H1 (cell line): ENCODE results near the gene RMDN2. TPM values are rescaled to one million over a fixed set of nuclear protein-coding genes. Genes with fewer than 3 reads are reported as not detected.

Experiments used
- CTCF ChIA-PET: fragments of 300-600 bp; sonication (Branson Sonifier 250); formaldehyde crosslinking; loops from one replicate; lab custom pipeline; 2021; ENCODE audit not compliant: partially characterized antibody; lab: Charles Lee
- POLR2A ChIA-PET: fragments of 300-600 bp; sonication (Branson Sonifier 250); formaldehyde crosslinking; loops from one replicate; lab custom pipeline; 2021; ENCODE audit warnings: inconsistent platforms; ENCODE audit not compliant: partially characterized antibody; lab: Charles Lee
- DNase-seq, 2 experiments: peaks; one replicate each; pipeline versions ENCODE4 v3.0.0 to v3.0.0-alpha.2; 2010 to 2022; ENCODE audit warnings: low spot score in 2 of 2, low read depth in 1 of 2, mixed read lengths in 1 of 2
- FAIRE-seq: peaks from 2 replicates; lab custom pipeline; 2011; peaks lifted over from hg19 to GRCh38; lab: Jason Lieb, UNC
- H2AFZ ChIP-seq: 2 replicates; pipeline ENCODE4 v1.8.1; 2012; ENCODE audit warnings: low read length, inconsistent platforms
- H2AK5ac ChIP-seq: 2 replicates; pipeline ENCODE4 v1.6.1; 2013; ENCODE audit warnings: low read depth, low read length
- H2BK120ac ChIP-seq: replicated peaks from 2 replicates; pipeline ENCODE3; 2013; ENCODE audit warnings: low read depth, low read length, inconsistent platforms
- H2BK12ac ChIP-seq: 2 replicates; pipeline ENCODE4 v1.6.1; 2013; ENCODE audit warnings: low read depth, low read length
- H2BK15ac ChIP-seq: 2 replicates; pipeline ENCODE4 v1.6.1; 2013; ENCODE audit warnings: low read length
- H2BK20ac ChIP-seq: 2 replicates; pipeline ENCODE4 v1.6.1; 2013; ENCODE audit warnings: low read length
- H2BK5ac ChIP-seq: 2 replicates; pipeline ENCODE4 v1.6.1; 2013; ENCODE audit warnings: low read depth, low read length
- H3K14ac ChIP-seq: 2 replicates; pipeline ENCODE4 v1.6.1; 2013; ENCODE audit warnings: inconsistent platforms; ENCODE audit not compliant: insufficient read length
- H3K18ac ChIP-seq: 2 replicates; pipeline ENCODE4 v1.6.1; 2013; ENCODE audit warnings: low read length; ENCODE audit errors: extremely low read depth
- H3K23ac ChIP-seq: 2 replicates; pipeline ENCODE4 v1.6.1; 2013; ENCODE audit warnings: inconsistent platforms; ENCODE audit not compliant: insufficient read length
- H3K23me2 ChIP-seq: 2 replicates; pipeline ENCODE4 v1.6.1; 2013; ENCODE audit warnings: low read depth, low read length
- H3K27ac ChIP-seq: 2 replicates; pipeline ENCODE4 v1.6.1; 2011; ENCODE audit warnings: low read depth, low read length, inconsistent platforms
- H3K27me3 ChIP-seq, 4 experiments: replicated peaks in 1 of 4; 1 replicate in 1 of 4; 2 replicates in 3 of 4; pipeline versions ENCODE4 v1.6.1 to v1.8.1; 2011 to 2013; ENCODE audit warnings: low read length in 3 of 4, mild to moderate bottlenecking in 3 of 4, inconsistent platforms in 2 of 4, mixed read lengths in 2 of 4, moderate library complexity in 1 of 4; ENCODE audit not compliant: control insufficient read depth in 3 of 4, insufficient read depth in 3 of 4; ENCODE audit errors: extremely low read depth in 1 of 4
- H3K36me3 ChIP-seq, 4 experiments: 2 replicates each; pipeline versions ENCODE4 v1.6.1 to v1.8.1; 2011 to 2013; ENCODE audit warnings: mild to moderate bottlenecking in 4 of 4, low read length in 3 of 4, moderate library complexity in 2 of 4, control low read depth in 1 of 4, inconsistent platforms in 1 of 4; ENCODE audit not compliant: insufficient read depth in 4 of 4, control insufficient read depth in 2 of 4
- H3K4ac ChIP-seq: replicated peaks from 2 replicates; pipeline ENCODE3; 2013; ENCODE audit warnings: low read length, low read depth, mixed read lengths, inconsistent platforms; ENCODE audit not compliant: insufficient read length
- H3K4me1 ChIP-seq, 4 experiments: replicated peaks in 1 of 4; 1 replicate in 1 of 4; 2 replicates in 3 of 4; pipeline versions ENCODE4 v1.6.1 to v1.8.1; 2011 to 2013; ENCODE audit warnings: low read length in 3 of 4, inconsistent platforms in 2 of 4, mixed read lengths in 1 of 4; ENCODE audit not compliant: insufficient read depth in 4 of 4, control insufficient read depth in 3 of 4
- H3K4me2 ChIP-seq, 2 experiments: 2 replicates each; pipeline versions ENCODE4 v1.6.1 to v1.8.1; 2011 to 2013; ENCODE audit warnings: low read depth in 2 of 2, low read length in 2 of 2, control low read depth in 1 of 2, inconsistent platforms in 1 of 2, mild to moderate bottlenecking in 1 of 2; ENCODE audit not compliant: insufficient read depth in 1 of 2
- H3K4me3 ChIP-seq, 4 experiments: fragments of 200-600, 300-600 bp in 1 of 4; sonication (generic), shearing (Covaris generic), sonication (Bioruptor Twin) in 1 of 4; 2 replicates each; pipeline versions ENCODE4 v1.5.1 to v1.8.1; 2011 to 2016; ENCODE audit warnings: low read length in 4 of 4, low read depth in 3 of 4, control low read depth in 2 of 4, inconsistent platforms in 2 of 4, mild to moderate bottlenecking in 2 of 4, mixed read lengths in 1 of 4, moderate library complexity in 1 of 4; ENCODE audit not compliant: insufficient read depth in 2 of 4; ENCODE audit errors: extremely low read depth in 1 of 4
- H3K56ac ChIP-seq: replicated peaks from 2 replicates; pipeline ENCODE3; 2013; ENCODE audit warnings: low read depth, mild to moderate bottlenecking, mixed read lengths, low read length, inconsistent platforms; ENCODE audit not compliant: insufficient read length
- H3K79me1 ChIP-seq: 2 replicates; pipeline ENCODE4 v1.6.1; 2013; ENCODE audit warnings: low read depth, low read length, control low read depth
- H3K79me2 ChIP-seq, 2 experiments: 2 replicates each; pipeline versions ENCODE4 v1.6.1 to v1.8.1; 2012 to 2013; ENCODE audit warnings: low read length in 2 of 2, mild to moderate bottlenecking in 2 of 2, inconsistent platforms in 1 of 2; ENCODE audit not compliant: insufficient read depth in 2 of 2, control insufficient read depth in 1 of 2
- H3K9ac ChIP-seq, 4 experiments: replicated peaks in 1 of 4; 1 replicate in 1 of 4; 2 replicates in 3 of 4; pipeline versions ENCODE4 v1.6.1 to v1.8.1; 2011 to 2013; ENCODE audit warnings: low read depth in 3 of 4, low read length in 3 of 4, control low read depth in 2 of 4, mild to moderate bottlenecking in 2 of 4, moderate library complexity in 2 of 4, inconsistent platforms in 1 of 4; ENCODE audit errors: extremely low read depth in 1 of 4
- H3K9me3 ChIP-seq, 2 experiments: 2 replicates each; pipeline versions ENCODE4 v1.6.1 to v1.8.1; 2012 to 2013; ENCODE audit warnings: mild to moderate bottlenecking in 2 of 2, moderate library complexity in 2 of 2, control low read depth in 1 of 2, inconsistent platforms in 1 of 2, low read depth in 1 of 2, low read length in 1 of 2, mixed read lengths in 1 of 2; ENCODE audit not compliant: insufficient read depth in 2 of 2
- H4K20me1 ChIP-seq, 2 experiments: replicated peaks in 1 of 2; 2 replicates each; pipeline versions ENCODE3 to v1.8.1; 2011 to 2013; ENCODE audit warnings: inconsistent platforms in 2 of 2, low read length in 2 of 2, mild to moderate bottlenecking in 1 of 2; ENCODE audit not compliant: insufficient read depth in 2 of 2, control insufficient read depth in 1 of 2
- H4K5ac ChIP-seq: 2 replicates; pipeline ENCODE4 v1.6.1; 2013; ENCODE audit warnings: low read length, low read depth, mixed read lengths, inconsistent platforms; ENCODE audit not compliant: insufficient read length
- H4K8ac ChIP-seq: 2 replicates; pipeline ENCODE4 v1.8.0; 2013; ENCODE audit warnings: mild to moderate bottlenecking, moderate library complexity, low read length, inconsistent platforms; ENCODE audit not compliant: insufficient read depth; ENCODE audit errors: extremely low read depth
- H4K91ac ChIP-seq: replicated peaks from 2 replicates; pipeline ENCODE3; 2013; ENCODE audit warnings: low read length, mixed read lengths, inconsistent platforms; ENCODE audit not compliant: insufficient read length
- BACH1 ChIP-seq: IDR thresholded peaks from 2 replicates; pipeline ENCODE4 v1.6.1; 2012; ENCODE audit warnings: low read length, improper control_type of control experiment
- CTBP2 ChIP-seq: IDR thresholded peaks from 2 replicates; pipeline ENCODE4 v1.7.0; 2011; ENCODE audit warnings: borderline replicate concordance, mild to moderate bottlenecking, moderate library complexity, mixed read lengths, low read length; ENCODE audit not compliant: insufficient read depth, insufficient read length
- FOSL1 ChIP-seq: IDR thresholded peaks from 2 replicates; pipeline ENCODE4 v1.6.1; 2011; ENCODE audit warnings: mild to moderate bottlenecking, low read depth, low read length, moderate library complexity; ENCODE audit not compliant: insufficient read depth
- JUND ChIP-seq: IDR thresholded peaks from 2 replicates; pipeline ENCODE4 v1.6.1; 2011; ENCODE audit warnings: mild to moderate bottlenecking, improper control_type of control experiment, low read length
- NRF1 ChIP-seq: IDR thresholded peaks from 2 replicates; pipeline ENCODE4 v1.6.1; 2011; ENCODE audit warnings: mild to moderate bottlenecking, low read depth, low read length, improper control_type of control experiment
- POLR2AphosphoS5 ChIP-seq: IDR thresholded peaks from 2 replicates; pipeline ENCODE4 v1.6.1; 2011; ENCODE audit warnings: low read depth, low read length
- SIN3A ChIP-seq, 2 experiments: IDR thresholded peaks in 1 of 2; conservative IDR thresholded peaks in 1 of 2; 2 replicates each; pipeline ENCODE4 v1.6.1; 2011 to 2012; ENCODE audit warnings: low read length in 2 of 2, improper control_type of control experiment in 1 of 2, low read depth in 1 of 2, mild to moderate bottlenecking in 1 of 2
- SP1 ChIP-seq: IDR thresholded peaks from 2 replicates; pipeline ENCODE4 v1.6.1; 2011; ENCODE audit warnings: low read depth, low read length
- SP2 ChIP-seq: IDR thresholded peaks from 2 replicates; pipeline ENCODE4 v1.6.1; 2012; ENCODE audit warnings: mild to moderate bottlenecking, low read length, inconsistent platforms
- SP4 ChIP-seq: IDR thresholded peaks from 2 replicates; pipeline ENCODE4 v1.6.1; 2012; ENCODE audit warnings: low read length, inconsistent platforms
- TAF1 ChIP-seq: IDR thresholded peaks from 2 replicates; pipeline ENCODE4 v1.6.1; 2011; ENCODE audit warnings: mild to moderate bottlenecking, low read depth, low read length
- TCF12 ChIP-seq: IDR thresholded peaks from 2 replicates; pipeline ENCODE4 v1.6.1; 2011; ENCODE audit warnings: low read depth, mild to moderate bottlenecking, low read length
- TEAD4 ChIP-seq: IDR thresholded peaks from 2 replicates; pipeline ENCODE4 v1.6.1; 2012; ENCODE audit warnings: low read depth, low read length, inconsistent platforms, mixed read lengths
- polyA plus RNA-seq, 7 experiments: library from polyadenylated mRNA; depleted of rRNA in 3 of 7; stranded (reverse) in 5 of 7; unstranded in 2 of 7; fragments of >200 nt in 5 of 7; fragments of 200-250 nt in 2 of 7; gene quantifications; 1 replicate in 5 of 7; 2 replicates in 1 of 7; 4 replicates in 1 of 7; pipeline versions ENCODE4 v1.2.1 to v1.2.3, GENCODE V29; 2011 to 2013; ENCODE audit warnings: missing spikeins in 2 of 7, mixed read lengths in 2 of 7
- total RNA-seq: library from RNA; stranded (reverse); fragmentation: NEBNext Ultra II Directional; extraction: Animal tissue kit (Norgen Biotek cat#: 25700); gene quantifications from 2 replicates; pipeline ENCODE4 v1.2.1, GENCODE V29; 2021
- TF ChIP-seq, protein P1 (sequence below), 3 experiments: IDR thresholded peaks; 1 replicate in 2 of 3; 2 replicates in 1 of 3; pipeline versions ENCODE4 v1.5.1 to v1.6.1; 2011; ENCODE audit warnings: low read length in 3 of 3, mild to moderate bottlenecking in 3 of 3, inconsistent platforms in 2 of 3, low read depth in 1 of 3, moderate library complexity in 1 of 3; ENCODE audit not compliant: insufficient read depth in 1 of 3; ENCODE audit errors: control extremely low read depth in 1 of 3

Gene RMDN2
- total and polyA plus RNA-seq, 2 of the 8 experiments (the other 6 are each of a cell fraction or from before 2014, with no cell fraction given): 0.53 to 3.0 TPM

DNA sequence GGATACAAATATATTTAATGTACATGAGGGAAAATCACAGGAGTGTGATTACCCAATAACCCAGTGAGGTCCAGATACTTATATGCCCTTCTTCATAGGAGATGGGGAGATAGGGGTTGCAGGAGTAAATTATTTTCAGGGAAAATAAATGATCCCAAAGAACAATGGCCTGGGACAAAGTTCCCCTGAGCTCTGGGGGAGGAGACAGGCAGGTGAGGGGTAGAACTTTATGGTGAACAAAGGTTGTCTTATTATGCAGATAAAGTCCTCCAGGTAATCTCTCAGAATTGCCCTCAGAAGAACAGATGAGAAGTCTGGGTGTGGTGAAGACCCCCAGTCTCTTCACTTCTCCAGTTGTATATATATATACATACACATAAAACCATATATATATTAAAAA, 22.1 kb upstream of the RMDN2 start:
- H4K91ac ChIP-seq: no peak overlapping the region
- no peaks in the 10 kb centered on the region for H3K23me2 ChIP-seq
- H3K27ac ChIP-seq: no peak overlapping the region
- POLR2A ChIA-PET: no interaction called here
- H3K14ac ChIP-seq: no peak overlapping the region
- no peak overlapping the region for H3K56ac ChIP-seq
- H4K5ac ChIP-seq: no peak overlapping the region
- no peak overlapping the region for H3K23ac ChIP-seq
- FAIRE-seq (no peak), DNase-seq (no peak)
- H3K4me2 ChIP-seq: no peak overlapping the region
- H2BK12ac ChIP-seq: no peak overlapping the region
- H4K8ac ChIP-seq: no peak overlapping the region
- no peak overlapping the region for H3K4ac ChIP-seq
- H4K20me1 ChIP-seq: no peaks in the 10 kb centered on the region
- H2AFZ ChIP-seq: no peak overlapping the region
- no peaks in the 10 kb centered on the region for H3K79me2 ChIP-seq
- no peaks in the 10 kb centered on the region for H3K36me3 ChIP-seq
- H2AK5ac ChIP-seq: no peak overlapping the region
- H2BK15ac ChIP-seq: no peak overlapping the region
- CTCF ChIA-PET: interaction anchor here (1.2 kb wide), 1 partner anchor 26 kb away, joined by 3 read pairs; no protein-coding TSS in a partner anchor
- no peak overlapping the region for H3K9ac ChIP-seq
- H3K27me3 ChIP-seq: no peaks in the 10 kb centered on the region
- peaks cover 0 to 2% (median 0%) of the 10 kb centered on the region in 4 experiments; a peak in 1 of 7 replicates for H3K4me1 ChIP-seq
- no peak overlapping the region for H3K18ac ChIP-seq
- H2BK20ac ChIP-seq: no peak overlapping the region
- peaks cover 0 to 7% of the 10 kb centered on the region in 2 experiments; a peak in 1 of 4 replicates for H3K9me3 ChIP-seq
- H3K4me3 ChIP-seq: no peak overlapping the region
- no peak overlapping the region for H2BK120ac ChIP-seq
- H3K79me1 ChIP-seq: no peaks in the 10 kb centered on the region
- H2BK5ac ChIP-seq: no peak overlapping the region
- no peak for TF ChIP-seq BACH1
- TF ChIP-seq SP4: no peak
- TF ChIP-seq TAF1: no peak
- TF ChIP-seq NRF1: no peak
- no peak for TF ChIP-seq SP1
- TF ChIP-seq SP2: no peak
- TF ChIP-seq, protein P1, sequence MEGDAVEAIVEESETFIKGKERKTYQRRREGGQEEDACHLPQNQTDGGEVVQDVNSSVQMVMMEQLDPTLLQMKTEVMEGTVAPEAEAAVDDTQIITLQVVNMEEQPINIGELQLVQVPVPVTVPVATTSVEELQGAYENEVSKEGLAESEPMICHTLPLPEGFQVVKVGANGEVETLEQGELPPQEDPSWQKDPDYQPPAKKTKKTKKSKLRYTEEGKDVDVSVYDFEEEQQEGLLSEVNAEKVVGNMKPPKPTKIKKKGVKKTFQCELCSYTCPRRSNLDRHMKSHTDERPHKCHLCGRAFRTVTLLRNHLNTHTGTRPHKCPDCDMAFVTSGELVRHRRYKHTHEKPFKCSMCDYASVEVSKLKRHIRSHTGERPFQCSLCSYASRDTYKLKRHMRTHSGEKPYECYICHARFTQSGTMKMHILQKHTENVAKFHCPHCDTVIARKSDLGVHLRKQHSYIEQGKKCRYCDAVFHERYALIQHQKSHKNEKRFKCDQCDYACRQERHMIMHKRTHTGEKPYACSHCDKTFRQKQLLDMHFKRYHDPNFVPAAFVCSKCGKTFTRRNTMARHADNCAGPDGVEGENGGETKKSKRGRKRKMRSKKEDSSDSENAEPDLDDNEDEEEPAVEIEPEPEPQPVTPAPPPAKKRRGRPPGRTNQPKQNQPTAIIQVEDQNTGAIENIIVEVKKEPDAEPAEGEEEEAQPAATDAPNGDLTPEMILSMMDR (IDR thresholded peaks at IDR 0.05; ENCODE audit: control extremely low read depth in 1 of 3, insufficient read depth in 1 of 3, low read depth in 1 of 3, low read length in 3 of 3): no peak
- TF ChIP-seq JUND: no peak
- no peak for TF ChIP-seq POLR2AphosphoS5
- no peak for TF ChIP-seq FOSL1
- TF ChIP-seq CTBP2: no peak
- TF ChIP-seq TEAD4: no peak
- TF ChIP-seq SIN3A (conservative IDR thresholded peaks at IDR 0.05 in 1 of 2, IDR thresholded peaks at IDR 0.05 in 1 of 2; ENCODE audit: low read depth in 1 of 2, low read length in 2 of 2): no peak
- TF ChIP-seq TCF12: no peak
